Measurements from ENCODE around the gene MEI1. TPM values are rescaled to one million over a fixed set of nuclear protein-coding genes. Genes with fewer than 3 reads are reported as not detected.
A peak's percentile ranks its signal among the peaks of the same experiment; 100 is the strongest.

The MEI1 gene
- total and polyA plus RNA-seq, 2 of the 4 experiments (the other 2 are of a cell fraction): 0.90 to 2.6 TPM

GRCh38 chr22:41779929-41780505 is 80.7 kb downstream of the MEI1 start:
- Histone ChIP-seq H4K20me1 (ENCODE audit: insufficient read depth, low read length) (no peaks in the 10 kb centered on the region), H3K9me3 (ENCODE audit: control insufficient read depth, insufficient read depth, low read length) (no peaks in the 10 kb centered on the region), H3K4me3 (ENCODE audit: insufficient read depth, low read depth, low read length) (no peak overlapping the region), H2BK5ac (ENCODE audit: low read depth, low read length, poor library complexity, severe bottlenecking) (no peak overlapping the region), H3K23ac (ENCODE audit: low read depth, low read length) (no peak overlapping the region), H2BK120ac (ENCODE audit: low read depth, low read length) (no peak overlapping the region), H3K79me1 (ENCODE audit: low read depth in 1 of 2, low read length in 2 of 2) (no peaks in the 10 kb centered on the region), H2AFZ (replicated peaks; ENCODE audit: low read length, poor library complexity) (peak overlapping the region; percentile 27), H4K91ac (ENCODE audit: insufficient read depth, low read depth, low read length) (no peak overlapping the region), H3K4me2 (ENCODE audit: low read depth, low read length) (no peak overlapping the region), H2AK9ac (replicated peaks; ENCODE audit: low read depth, low read length, poor library complexity) (no peak overlapping the region), H2AK5ac (ENCODE audit: low read depth, low read length) (no peak overlapping the region), H3K18ac (ENCODE audit: low read depth, low read length) (no peak overlapping the region), H3K27me3 (ENCODE audit: control insufficient read depth, insufficient read depth, low read length) (no peaks in the 10 kb centered on the region; the same call in 1 of the 2 replicates), H4K8ac (ENCODE audit: low read depth in 2 of 2, low read length in 2 of 2) (no peak overlapping the region), H3K14ac (replicated peaks; ENCODE audit: low read depth, low read length) (no peak overlapping the region), H2BK15ac (ENCODE audit: low read depth, low read length) (no peak overlapping the region), H3K4me1 (ENCODE audit: control insufficient read depth, insufficient read depth, low read length) (no peaks in the 10 kb centered on the region), H2BK20ac (ENCODE audit: low read depth, low read length) (no peak overlapping the region), H3K9ac (ENCODE audit: low read depth, low read length) (no peak overlapping the region), H3K56ac (ENCODE audit: extremely low read depth, insufficient read depth, low read length) (no peak overlapping the region), H3K27ac (ENCODE audit: insufficient read depth, low read length) (no peak overlapping the region), H3K9me1 (ENCODE audit: insufficient read depth, low read length) (no peaks in the 10 kb centered on the region), H3K36me3 (ENCODE audit: control insufficient read depth, insufficient read depth, low read length) (no peaks in the 10 kb centered on the region), H3K4ac (ENCODE audit: low read depth, low read length) (no peak overlapping the region), H4K5ac (ENCODE audit: low read depth, low read length) (no peak overlapping the region)
- WGBS, 2 experiments (ENCODE audit: extremely low coverage in 2 of 2, insufficient read length in 1 of 2): no CpG with 5 or more reads among the region's 3 CpGs
- ChIA-PET POLR2A (ENCODE audit: unreplicated experiment) (interaction anchor here (1.0 kb wide), 1 partner anchor 21 kb away, joined by 3 read pairs; the partner anchor contains the start of gene CCDC134), CTCF (no interaction called here)
- ATAC-seq (ENCODE audit: low read depth): no peak
- in situ Hi-C loops (cut with MboI; ENCODE audit: low sequenced_read_pairs) (no loop called here), intact Hi-C loops (cut with micrococcal nuclease) (no loop called here), dilution Hi-C loops (cut with HindIII; ENCODE audit: low sequenced_read_pairs, unreplicated experiment) (no loop called here)
- BruUV-seq (replicated peaks): no TSS peak
- no peak for TF ChIP-seq MXI1 (IDR thresholded peaks at IDR 0.05; ENCODE audit: borderline replicate concordance, low read depth, low read length)
- TF ChIP-seq, protein P1, sequence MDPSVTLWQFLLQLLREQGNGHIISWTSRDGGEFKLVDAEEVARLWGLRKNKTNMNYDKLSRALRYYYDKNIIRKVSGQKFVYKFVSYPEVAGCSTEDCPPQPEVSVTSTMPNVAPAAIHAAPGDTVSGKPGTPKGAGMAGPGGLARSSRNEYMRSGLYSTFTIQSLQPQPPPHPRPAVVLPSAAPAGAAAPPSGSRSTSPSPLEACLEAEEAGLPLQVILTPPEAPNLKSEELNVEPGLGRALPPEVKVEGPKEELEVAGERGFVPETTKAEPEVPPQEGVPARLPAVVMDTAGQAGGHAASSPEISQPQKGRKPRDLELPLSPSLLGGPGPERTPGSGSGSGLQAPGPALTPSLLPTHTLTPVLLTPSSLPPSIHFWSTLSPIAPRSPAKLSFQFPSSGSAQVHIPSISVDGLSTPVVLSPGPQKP (IDR thresholded peaks at IDR 0.05; ENCODE audit: borderline replicate concordance, low read depth, low read length): no peak
- TF ChIP-seq MAZ (IDR thresholded peaks at IDR 0.05; ENCODE audit: borderline replicate concordance, low read depth, low read length): no peak
- TF ChIP-seq CTCF (conservative IDR thresholded peaks at IDR 0.05; ENCODE audit: low read depth, low read length): no peak
- no peak for TF ChIP-seq USF2 (IDR thresholded peaks at IDR 0.05; ENCODE audit: low read depth, low read length)
- no peak for TF ChIP-seq RFX5 (IDR thresholded peaks at IDR 0.05; ENCODE audit: low read depth, low read length)
- TF ChIP-seq RCOR1 (IDR thresholded peaks at IDR 0.05; ENCODE audit: insufficient replicate concordance, low read length): no peak
- TF ChIP-seq BHLHE40 (IDR thresholded peaks at IDR 0.05; ENCODE audit: low read depth, low read length): no peak
- no peak for TF ChIP-seq CHD1 (IDR thresholded peaks at IDR 0.05; ENCODE audit: low read depth, low read length)
- TF ChIP-seq SMC3 (IDR thresholded peaks at IDR 0.05; ENCODE audit: low read depth, low read length): no peak
- TF ChIP-seq CEBPB (IDR thresholded peaks at IDR 0.05; ENCODE audit: low read depth, low read length): no peak
- DNase-seq: no peak
